Muscle layer of duodenum (tissue), 2 donors: ENCODE data around the gene NHS.

Experiments used
- H3K27ac ChIP-seq: one replicate; pipeline ENCODE4 v1.7.0; 2013; ENCODE audit warnings: mild to moderate bottlenecking, low read length
- H3K27me3 ChIP-seq: one replicate; pipeline ENCODE4 v1.7.0; 2013; ENCODE audit warnings: low read depth, mild to moderate bottlenecking, control low read depth, low read length
- H3K36me3 ChIP-seq, 2 donors: one replicate each; pipeline ENCODE4 v1.7.0; 2013; ENCODE audit warnings: low read length in 2 of 2, control low read depth in 1 of 2, mild to moderate bottlenecking in 1 of 2; ENCODE audit not compliant: insufficient read depth in 2 of 2, control insufficient read depth in 1 of 2
- H3K4me1 ChIP-seq, 2 donors: one replicate each; pipeline ENCODE4 v1.7.0; 2013; ENCODE audit warnings: low read length in 2 of 2, mild to moderate bottlenecking in 2 of 2, control low read depth in 1 of 2, moderate library complexity in 1 of 2; ENCODE audit not compliant: insufficient read depth in 2 of 2, control insufficient read depth in 1 of 2
- H3K4me3 ChIP-seq, 2 donors: one replicate each; pipeline ENCODE4 v1.7.0; 2013; ENCODE audit warnings: low read length in 2 of 2, low read depth in 1 of 2, mild to moderate bottlenecking in 1 of 2
- H3K9me3 ChIP-seq, 2 donors: one replicate each; pipeline ENCODE4 v1.7.0; 2013; ENCODE audit warnings: low read length in 2 of 2, control low read depth in 1 of 2, mild to moderate bottlenecking in 1 of 2; ENCODE audit not compliant: control insufficient read depth in 1 of 2
- donor health status: healthy.

NHS gene

DNA sequence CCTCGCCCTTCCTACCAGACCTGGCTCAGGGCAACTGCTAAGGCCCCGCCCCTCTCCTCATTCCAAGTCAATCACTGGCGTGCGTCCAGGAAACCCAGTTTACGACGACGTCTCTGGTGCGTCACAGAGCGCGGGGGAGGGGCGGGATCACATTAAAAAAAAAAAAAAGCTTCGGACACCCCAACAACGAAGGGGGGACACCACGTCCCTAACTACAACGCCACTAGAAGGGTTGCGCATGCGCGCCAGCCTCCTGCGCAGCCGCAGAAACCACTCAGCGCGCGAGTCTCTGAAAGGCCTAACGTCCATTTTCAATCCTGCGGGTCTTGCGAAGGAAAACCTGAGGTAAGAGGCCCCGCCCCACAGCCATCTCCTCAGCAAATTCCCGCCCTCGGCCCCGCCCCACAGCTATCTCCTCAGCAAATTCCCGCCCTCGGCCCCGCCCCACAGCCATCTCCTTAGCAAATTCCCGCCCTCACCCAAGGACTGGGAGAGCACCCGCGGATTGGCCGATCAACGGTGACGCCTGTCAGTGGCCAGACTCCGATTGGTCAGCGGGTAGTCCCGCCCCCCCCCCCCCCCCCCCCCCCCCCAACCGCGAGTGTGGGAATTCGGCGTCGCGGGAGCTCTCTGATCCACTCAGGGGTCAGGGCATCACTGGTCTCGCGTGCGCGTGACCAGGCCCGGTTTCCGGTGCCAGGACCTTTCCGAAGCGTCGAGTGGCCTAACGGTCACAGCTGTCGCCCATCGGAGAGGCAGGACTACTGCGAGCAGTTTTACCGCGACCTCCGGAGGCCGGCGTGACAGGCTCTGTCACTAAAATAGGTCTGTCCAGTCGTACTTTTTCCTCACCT, 362.1 kb downstream of the NHS start, which contains the start of gene SCML1:
Gene SCML1, plus strand, starts transcription at position 638 of the 854 bp plus-strand sequence. CDS start 6,694 bp downstream, outside the sequence.
- H3K4me3 ChIP-seq: peak within 1 kb of the TSS; percentile 65 to 76
- no peaks in the 10 kb centered on the region for H3K36me3 ChIP-seq
- no peaks in the 10 kb centered on the region for H3K4me1 ChIP-seq
- H3K27me3 ChIP-seq: no peaks in the 10 kb centered on the region
- H3K9me3 ChIP-seq: no peaks in the 10 kb centered on the region
- peak within 1 kb of the TSS; percentile 94 for H3K27ac ChIP-seq

GRCh38 chrX:17737710-17737985, 362.6 kb downstream of the NHS start:
- Histone ChIP-seq H3K27me3 (no peaks in the 10 kb centered on the region), H3K4me3 (peak overlapping the region; percentile 65 to 76), H3K4me1 (no peaks in the 10 kb centered on the region), H3K36me3 (no peaks in the 10 kb centered on the region), H3K9me3 (no peaks in the 10 kb centered on the region), H3K27ac (peak overlapping the region; percentile 94)

GRCh38 chrX:17737986-17738713, 363.1 kb downstream of the NHS start:
- Histone ChIP-seq H3K4me3 (peak overlapping the region; percentile 65 to 76), H3K36me3 (no peaks in the 10 kb centered on the region), H3K4me1 (no peaks in the 10 kb centered on the region), H3K27me3 (no peaks in the 10 kb centered on the region), H3K9me3 (no peaks in the 10 kb centered on the region), H3K27ac (peak overlapping the region; percentile 94)

- Histone ChIP-seq H3K36me3 (no peaks in the 10 kb centered on the region), H3K27me3 (no peaks in the 10 kb centered on the region), H3K4me1 (no peaks in the 10 kb centered on the region), H3K4me3 (peak overlapping the region; percentile 65 to 76), H3K9me3 (no peaks in the 10 kb centered on the region), H3K27ac (peak overlapping the region; percentile 80)
Measured at GRCh38 chrX:17738737-17739535, 363.9 kb downstream of the NHS start.

GRCh38 chrX:17740137-17741122, 365.4 kb downstream of the NHS start:
- Histone ChIP-seq H3K27ac (no peak overlapping the region), H3K36me3 (no peaks in the 10 kb centered on the region), H3K9me3 (no peaks in the 10 kb centered on the region), H3K4me3 (no peak overlapping the region), H3K27me3 (no peaks in the 10 kb centered on the region), H3K4me1 (no peaks in the 10 kb centered on the region)

DNA sequence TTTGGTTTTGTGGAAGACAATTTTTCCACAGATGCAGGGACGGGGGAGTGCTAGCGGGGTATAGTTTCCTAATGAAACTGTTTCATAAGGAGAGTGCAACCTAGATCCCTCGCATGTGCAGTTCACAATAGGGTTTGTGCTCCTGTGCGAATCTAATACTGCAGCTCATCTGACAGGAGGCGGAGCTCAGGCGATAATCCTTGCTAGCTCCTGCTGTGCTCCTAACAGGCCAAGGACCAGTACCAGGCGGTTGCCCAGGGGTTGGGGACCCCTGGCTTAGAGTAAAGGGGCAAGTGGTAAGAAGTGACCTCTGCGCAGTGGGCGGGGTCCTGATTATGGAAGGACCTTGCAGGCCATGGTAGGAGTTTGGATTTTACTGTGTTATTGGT, 366.1 kb downstream of the NHS start:
- no peaks in the 10 kb centered on the region for H3K36me3 ChIP-seq
- no peak overlapping the region for H3K27ac ChIP-seq
- no peaks in the 10 kb centered on the region for H3K4me1 ChIP-seq
- H3K9me3 ChIP-seq: no peaks in the 10 kb centered on the region
- no peaks in the 10 kb centered on the region for H3K27me3 ChIP-seq
- H3K4me3 ChIP-seq: no peak overlapping the region

- H3K4me3 ChIP-seq: no peak overlapping the region
- no peaks in the 10 kb centered on the region for H3K4me1 ChIP-seq
- H3K27me3 ChIP-seq: no peaks in the 10 kb centered on the region
- H3K36me3 ChIP-seq: no peaks in the 10 kb centered on the region
- H3K27ac ChIP-seq: no peak overlapping the region
- no peaks in the 10 kb centered on the region for H3K9me3 ChIP-seq
Measured at GRCh38 chrX:17743913-17744312, 368.9 kb downstream of the NHS start.

DNA sequence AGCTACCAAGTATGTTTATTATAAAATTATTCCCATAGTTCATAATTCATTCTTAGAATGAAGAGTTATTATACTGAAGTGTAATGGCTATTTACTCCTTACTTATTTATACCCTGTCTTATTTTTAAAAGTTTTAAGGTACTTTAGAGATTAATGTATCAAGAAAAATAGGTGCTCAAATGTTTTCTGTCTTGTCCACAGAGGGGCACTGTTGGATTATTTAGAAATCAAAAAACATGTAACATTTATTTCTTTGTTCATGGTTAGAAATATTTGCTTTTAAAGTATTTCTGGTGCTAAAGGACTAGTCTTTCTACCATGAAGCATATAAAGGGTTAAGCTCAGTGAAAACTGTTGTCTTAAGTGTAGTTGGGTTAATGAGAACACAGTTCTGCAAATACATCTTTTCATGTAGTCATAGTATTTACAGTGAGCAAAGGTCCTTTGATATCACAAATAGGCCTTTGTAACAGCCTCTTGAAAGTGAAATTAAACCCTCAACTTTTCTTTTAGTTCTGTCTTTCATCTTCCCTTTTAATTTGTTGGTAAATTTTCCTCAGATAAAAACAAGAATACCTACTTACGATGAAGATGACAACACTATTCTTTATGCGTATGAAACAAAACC, 370.0 kb downstream of the NHS start:
- Histone ChIP-seq H3K9me3 (no peaks in the 10 kb centered on the region), H3K27me3 (no peaks in the 10 kb centered on the region), H3K4me1 (no peaks in the 10 kb centered on the region), H3K4me3 (no peak overlapping the region), H3K27ac (no peak overlapping the region), H3K36me3 (peaks cover under 1 to 4% of the 10 kb centered on the region in 2 donors)

DNA sequence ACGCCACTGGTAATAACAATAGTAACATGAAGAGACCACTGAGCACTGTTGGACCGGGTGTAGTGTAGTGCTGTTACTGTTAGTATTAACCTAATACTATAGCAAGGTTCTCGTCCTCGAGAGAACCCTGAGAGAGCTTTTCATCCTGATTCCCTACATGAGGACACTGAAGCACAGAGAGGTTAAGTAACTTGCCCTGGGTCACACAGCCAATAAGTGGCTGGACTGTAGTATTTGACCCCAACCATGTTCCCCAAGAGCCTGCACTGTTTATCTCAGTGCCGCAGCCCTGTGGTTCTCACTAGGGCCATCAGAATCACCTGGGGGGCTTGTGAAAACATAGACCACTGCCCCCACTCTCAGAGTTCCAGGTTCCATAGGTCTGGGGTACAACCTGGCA, 372.7 kb downstream of the NHS start:
- peaks cover 6 to 17% of the 10 kb centered on the region in 2 donors for H3K36me3 ChIP-seq
- no peaks in the 10 kb centered on the region for H3K9me3 ChIP-seq
- H3K27me3 ChIP-seq: no peaks in the 10 kb centered on the region
- no peak overlapping the region for H3K4me3 ChIP-seq
- H3K27ac ChIP-seq: no peak overlapping the region
- no peaks in the 10 kb centered on the region for H3K4me1 ChIP-seq

GRCh38 chrX:17748684-17749083, 373.7 kb downstream of the NHS start:
- Histone ChIP-seq H3K4me3 (no peak overlapping the region), H3K36me3 (peaks cover 6 to 20% of the 10 kb centered on the region in 2 donors), H3K27me3 (no peaks in the 10 kb centered on the region), H3K4me1 (no peaks in the 10 kb centered on the region), H3K9me3 (no peaks in the 10 kb centered on the region), H3K27ac (no peak overlapping the region)
